HepG2 (cell line): ENCODE results near the gene RPTN. TPM values are rescaled to one million over a fixed set of nuclear protein-coding genes. Genes with fewer than 3 reads are reported as not detected.

Source experiments
- ATAC-seq: fragments of 200-7000 bp; cut with Tn5 transposase; 3 replicates; pipeline ENCODE4 v1.9.1; 2020; ENCODE audit warnings: mild to moderate bottlenecking, moderate library complexity
- BruUV-seq: library from RNA; stranded (reverse); fragments of 400-500 nt; replicated peaks from 2 replicates; lab custom pipeline; 2021; lab: Mats Ljungman, UMichigan
- CTCF ChIA-PET: fragments of 300-600 bp; formaldehyde crosslinking; extraction: SDS; loops from one replicate; lab custom pipeline; 2021; ENCODE audit warnings: low total read pairs, inconsistent platforms, low intra/inter-chr PET ratio; lab: Yijun Ruan, JAX
- POLR2A ChIA-PET: fragments of 350-600 bp; sonication (Branson Sonifier 250); formaldehyde crosslinking; loops from one replicate; lab custom pipeline; 2020; ENCODE audit warnings: antibody characterized with exemption, inconsistent platforms; lab: Yijun Ruan, JAX
- DNase-seq: peaks from one replicate; pipeline ENCODE4 v3.0.0-alpha.2; 2015; ENCODE audit warnings: low spot score
- FAIRE-seq: peaks from 3 replicates; lab custom pipeline; 2011; peaks lifted over from hg19 to GRCh38; lab: Jason Lieb, UNC
- H2AFZ ChIP-seq: one replicate; pipeline ENCODE4 v1.6.1; 2011; ENCODE audit warnings: low read length, inconsistent platforms
- H3K27ac ChIP-seq: fragments of 300-600 bp; 3 replicates; pipeline ENCODE4 v1.8.0; 2011; ENCODE audit warnings: mixed run types, mild to moderate bottlenecking, mixed read lengths, low read length, inconsistent platforms; ENCODE audit not compliant: insufficient read depth; ENCODE audit errors: extremely low read length
- H3K27me3 ChIP-seq, 2 experiments: fragments of 200-600 bp in 1 of 2; 2 replicates in 1 of 2; 3 replicates in 1 of 2; pipeline versions ENCODE4 v1.6.0 to v1.8.0; 2011; ENCODE audit warnings: low read length in 2 of 2, mild to moderate bottlenecking in 2 of 2, moderate library complexity in 2 of 2, inconsistent platforms in 1 of 2; ENCODE audit not compliant: insufficient read depth in 2 of 2, control insufficient read depth in 1 of 2
- H3K36me3 ChIP-seq, 2 experiments: fragments of 200-600 bp in 1 of 2; replicated peaks in 1 of 2; 2 replicates in 1 of 2; 3 replicates in 1 of 2; pipeline versions ENCODE4 v1.5.1 to v1.8.0; 2011; ENCODE audit warnings: low read length in 2 of 2, inconsistent platforms in 1 of 2; ENCODE audit not compliant: insufficient read depth in 2 of 2, control insufficient read depth in 1 of 2
- H3K4me1 ChIP-seq: 2 replicates; pipeline ENCODE4 v1.5.1; 2012; ENCODE audit warnings: low read length, inconsistent platforms; ENCODE audit not compliant: insufficient read depth
- H3K4me2 ChIP-seq: 2 replicates; pipeline ENCODE4 v1.6.0; 2011; ENCODE audit warnings: low read depth, low read length, inconsistent platforms
- H3K4me3 ChIP-seq, 3 experiments: fragments of 200-600 bp in 1 of 3; sonication (generic), shearing (Covaris generic) in 1 of 3; replicated peaks in 1 of 3; 2 replicates each; pipeline ENCODE4 v1.5.1; 2011 to 2016; ENCODE audit warnings: low read length in 3 of 3, inconsistent platforms in 2 of 3, low read depth in 2 of 3, mild to moderate bottlenecking in 2 of 3, control low read depth in 1 of 3, mixed read lengths in 1 of 3; ENCODE audit not compliant: insufficient read depth in 1 of 3
- H3K79me2 ChIP-seq: one replicate; pipeline ENCODE4 v1.6.1; 2011; ENCODE audit warnings: low read length, inconsistent platforms; ENCODE audit not compliant: insufficient read depth
- H3K9ac ChIP-seq: 2 replicates; pipeline ENCODE4 v1.6.0; 2011; ENCODE audit warnings: mild to moderate bottlenecking, low read depth, low read length, inconsistent platforms; ENCODE audit not compliant: insufficient read depth
- H3K9me3 ChIP-seq: 2 replicates; pipeline ENCODE4 v1.5.1; 2012; ENCODE audit warnings: mild to moderate bottlenecking, low read length
- H4K20me1 ChIP-seq: 2 replicates; pipeline ENCODE4 v1.6.0; 2011; ENCODE audit warnings: inconsistent platforms, mild to moderate bottlenecking, low read length, moderate library complexity; ENCODE audit not compliant: insufficient read depth
- ELK4 ChIP-seq: sonication (generic); formaldehyde crosslinking; IDR thresholded peaks from 2 replicates; pipeline ENCODE4 v1.9.0; 2021; ENCODE audit warnings: missing genetic modification reagents, borderline replicate concordance
- NAIF1 ChIP-seq: sonication (generic); formaldehyde crosslinking; IDR thresholded peaks from 2 replicates; pipeline ENCODE4 v1.5.0; 2020; ENCODE audit warnings: mild to moderate bottlenecking, missing genetic modification reagents, borderline replicate concordance
- NKX3-1 ChIP-seq: sonication (generic); formaldehyde crosslinking; IDR thresholded peaks from 2 replicates; pipeline ENCODE4 v1.5.0; 2020; ENCODE audit warnings: missing genetic modification reagents
- ZNF225 ChIP-seq: sonication (generic); formaldehyde crosslinking; IDR thresholded peaks from 2 replicates; pipeline ENCODE4 v1.4.0; 2020; ENCODE audit warnings: mild to moderate bottlenecking, missing genetic modification reagents
- ZNF350 ChIP-seq: sonication (generic); formaldehyde crosslinking; IDR thresholded peaks from 2 replicates; pipeline ENCODE4 v1.4.0; 2020; ENCODE audit warnings: mild to moderate bottlenecking, low read depth, missing genetic modification reagents, borderline replicate concordance
- WGBS: methylation state at CpG from one replicate; pipeline ENCODE4 v1.1.6; 2017; ENCODE audit warnings: low lambda C conversion rate; 5-methylcytosine and 5-hydroxymethylcytosine counted together
- in situ Hi-C: cut with HindIII; loops from 2 replicates; pipeline ENCODE4 v1.10.0; 2017; ENCODE audit warnings: low pct_unique_long_range_greater_than_20kb; ENCODE audit not compliant: extremely low pct_ligation_motif_present
- intact Hi-C: fragments of 100-400 bp; cut with micrococcal nuclease; formaldehyde crosslinking; loops from one replicate; pipeline ENCODE4 v1.10.0; 2022; ENCODE audit not compliant: unreplicated experiment
- polyA plus RNA-seq, 8 experiments: library from polyadenylated mRNA; depleted of rRNA in 3 of 8; stranded (reverse) in 7 of 8; unstranded in 1 of 8; fragments of >200 nt; fragmentation: Illumina TruSeq in 4 of 8; extraction: Trizol in 4 of 8; gene quantifications; 2 replicates each; pipeline versions ENCODE4 v1.2.1 to v1.2.3, GENCODE V29; 2011 to 2016; ENCODE audit warnings: low read depth in 4 of 8, missing spikeins in 1 of 8, mixed read lengths in 1 of 8; ENCODE audit not compliant: insufficient read depth in 1 of 8
- total RNA-seq, 5 experiments: library from RNA; depleted of rRNA; stranded (reverse); fragments of >200 nt; fragmentation: Illumina TruSeq; extraction: Trizol; gene quantifications; 2 replicates each; pipeline ENCODE4 v1.2.3, GENCODE V29; 2016; ENCODE audit warnings: low read depth in 1 of 5
- TF ChIP-seq, protein P1 (sequence below): sonication (generic); formaldehyde crosslinking; IDR thresholded peaks from 2 replicates; pipeline ENCODE4 v1.4.0; 2020; ENCODE audit warnings: missing genetic modification reagents

RPTN gene
- total and polyA plus RNA-seq, 2 of the 13 experiments (the other 11 are each of a cell fraction or from before 2014, with no cell fraction given), result not detected

GRCh38 chr1:152108882-152109222, 50.2 kb downstream of the RPTN start:
- BruUV-seq, result no TSS peak
- WGBS, result 81% methylated on average over 28 of the region's 28 CpGs
- intact Hi-C loops (no loop called here), in situ Hi-C loops (no loop called here)
- no peak for TF ChIP-seq ZNF225 (CRISPR knock-in tag)
- TF ChIP-seq, protein P1, sequence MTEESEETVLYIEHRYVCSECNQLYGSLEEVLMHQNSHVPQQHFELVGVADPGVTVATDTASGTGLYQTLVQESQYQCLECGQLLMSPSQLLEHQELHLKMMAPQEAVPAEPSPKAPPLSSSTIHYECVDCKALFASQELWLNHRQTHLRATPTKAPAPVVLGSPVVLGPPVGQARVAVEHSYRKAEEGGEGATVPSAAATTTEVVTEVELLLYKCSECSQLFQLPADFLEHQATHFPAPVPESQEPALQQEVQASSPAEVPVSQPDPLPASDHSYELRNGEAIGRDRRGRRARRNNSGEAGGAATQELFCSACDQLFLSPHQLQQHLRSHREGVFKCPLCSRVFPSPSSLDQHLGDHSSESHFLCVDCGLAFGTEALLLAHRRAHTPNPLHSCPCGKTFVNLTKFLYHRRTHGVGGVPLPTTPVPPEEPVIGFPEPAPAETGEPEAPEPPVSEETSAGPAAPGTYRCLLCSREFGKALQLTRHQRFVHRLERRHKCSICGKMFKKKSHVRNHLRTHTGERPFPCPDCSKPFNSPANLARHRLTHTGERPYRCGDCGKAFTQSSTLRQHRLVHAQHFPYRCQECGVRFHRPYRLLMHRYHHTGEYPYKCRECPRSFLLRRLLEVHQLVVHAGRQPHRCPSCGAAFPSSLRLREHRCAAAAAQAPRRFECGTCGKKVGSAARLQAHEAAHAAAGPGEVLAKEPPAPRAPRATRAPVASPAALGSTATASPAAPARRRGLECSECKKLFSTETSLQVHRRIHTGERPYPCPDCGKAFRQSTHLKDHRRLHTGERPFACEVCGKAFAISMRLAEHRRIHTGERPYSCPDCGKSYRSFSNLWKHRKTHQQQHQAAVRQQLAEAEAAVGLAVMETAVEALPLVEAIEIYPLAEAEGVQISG (CRISPR knock-in tag), result no peak
- no peak for TF ChIP-seq NKX3-1
- TF ChIP-seq ELK4 (CRISPR knock-in tag), result no peak
- TF ChIP-seq ZNF350 (CRISPR knock-in tag), result no peak
- TF ChIP-seq NAIF1 (CRISPR knock-in tag), result no peak
- Histone ChIP-seq H3K79me2 (no peaks in the 10 kb centered on the region), H3K4me1 (no peaks in the 10 kb centered on the region), H2AFZ (no peak overlapping the region), H3K4me3 (no peak overlapping the region), H3K9me3 (no peaks in the 10 kb centered on the region), H3K9ac (no peak overlapping the region), H3K27me3 (peaks cover 5 to 49% of the 10 kb centered on the region in 2 experiments; a peak in 3 of 5 replicates), H3K4me2 (no peak overlapping the region), H3K27ac (no peak overlapping the region), H3K36me3 (no peaks in the 10 kb centered on the region), H4K20me1 (no peaks in the 10 kb centered on the region)
- FAIRE-seq (no peak), DNase-seq (no peak), ATAC-seq (no peak)
- ChIA-PET POLR2A (no interaction called here), CTCF (no interaction called here)
